Activated T-helper 1 cell treated with anti-CD3 and anti-CD28 coated beads, Interleukin-2, amount 50 U/mL, for 16 hours (primary cell): Measurements from ENCODE around the gene CFC1B.
"Not testable (repeated sequence)": the region's sequence is repeated elsewhere in the genome, so short reads cannot be mapped to it uniquely, and the experiment has no call there.

Experiments used
- DNase-seq, 2 donors: peaks; one replicate each; pipeline ENCODE4 v3.0.0-alpha.2; 2020; ENCODE audit warnings: low read depth in 1 of 2, low spot score in 1 of 2

CFC1B gene

DNA sequence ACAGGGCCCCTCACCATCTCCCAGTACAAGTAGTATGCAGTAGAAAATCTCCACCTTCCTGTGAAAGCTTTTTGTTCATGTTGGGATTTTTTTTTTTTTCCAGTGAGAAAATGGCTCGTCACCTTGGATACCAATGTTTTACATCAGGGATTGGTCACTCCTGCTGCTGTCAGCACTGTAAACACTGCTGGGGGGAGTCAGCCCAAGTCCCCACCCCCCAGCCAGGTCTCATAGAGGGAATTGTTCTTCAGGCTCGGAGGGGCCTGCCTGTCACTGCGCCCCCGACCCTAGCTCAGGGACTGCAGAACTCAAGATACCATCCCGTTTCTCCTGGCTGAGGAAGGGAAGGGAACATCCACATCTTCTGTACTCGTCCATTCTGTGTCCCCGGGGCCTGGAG, at the start of gene CFC1B:
CFC1B (plus strand) TSS at position 231 of the 400 bp plus-strand sequence. CDS start 263 bp downstream, outside the sequence.
- DNase-seq = not testable (repeated sequence)

DNA sequence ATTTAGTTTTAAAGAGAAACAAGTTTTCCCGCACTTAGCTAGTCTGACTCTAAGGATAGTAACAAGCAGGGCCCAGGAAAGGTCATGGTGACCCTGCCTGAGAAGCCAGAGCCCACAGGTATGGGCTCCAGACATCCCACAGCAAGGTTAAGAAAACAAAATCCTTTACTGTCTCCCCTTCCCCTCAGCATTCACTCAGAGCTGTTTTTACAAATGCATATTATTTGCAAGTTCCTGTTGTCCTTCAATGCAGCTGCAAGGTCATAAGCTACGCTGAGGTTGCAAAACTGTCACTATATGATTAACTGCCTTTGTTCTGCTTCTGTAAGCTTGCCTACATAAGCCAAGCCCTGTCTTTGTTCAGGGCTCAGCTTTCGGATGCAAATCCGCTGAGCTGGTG, 29.9 kb upstream of the CFC1B start:
- not testable (repeated sequence) for DNase-seq

DNA sequence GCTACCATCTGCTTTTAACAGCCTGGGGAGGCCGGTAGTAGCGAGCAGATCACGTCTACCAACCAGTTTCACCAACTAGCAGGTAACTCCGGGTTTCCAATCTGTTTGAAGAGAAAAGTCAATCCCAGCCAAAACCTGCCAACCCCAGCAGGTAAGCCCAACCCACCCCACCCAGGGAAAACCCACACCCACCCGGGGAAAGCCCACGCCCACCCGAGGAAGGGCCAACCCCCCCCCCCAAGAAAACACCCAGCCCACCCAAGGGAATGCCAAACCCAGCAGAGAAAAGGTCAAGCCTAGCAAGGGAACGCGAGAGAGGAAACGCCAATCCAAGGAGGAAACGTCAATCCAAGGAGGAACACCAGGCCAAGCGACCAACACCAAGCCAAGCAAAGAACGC, 11.8 kb upstream of the CFC1B start, which contains the start of gene POTEI:
POTEI (minus strand) TSS at position 101 of the 400 bp plus-strand sequence; CDS start at position 8, 93 bp downstream.
- DNase-seq = not testable (repeated sequence)

DNA sequence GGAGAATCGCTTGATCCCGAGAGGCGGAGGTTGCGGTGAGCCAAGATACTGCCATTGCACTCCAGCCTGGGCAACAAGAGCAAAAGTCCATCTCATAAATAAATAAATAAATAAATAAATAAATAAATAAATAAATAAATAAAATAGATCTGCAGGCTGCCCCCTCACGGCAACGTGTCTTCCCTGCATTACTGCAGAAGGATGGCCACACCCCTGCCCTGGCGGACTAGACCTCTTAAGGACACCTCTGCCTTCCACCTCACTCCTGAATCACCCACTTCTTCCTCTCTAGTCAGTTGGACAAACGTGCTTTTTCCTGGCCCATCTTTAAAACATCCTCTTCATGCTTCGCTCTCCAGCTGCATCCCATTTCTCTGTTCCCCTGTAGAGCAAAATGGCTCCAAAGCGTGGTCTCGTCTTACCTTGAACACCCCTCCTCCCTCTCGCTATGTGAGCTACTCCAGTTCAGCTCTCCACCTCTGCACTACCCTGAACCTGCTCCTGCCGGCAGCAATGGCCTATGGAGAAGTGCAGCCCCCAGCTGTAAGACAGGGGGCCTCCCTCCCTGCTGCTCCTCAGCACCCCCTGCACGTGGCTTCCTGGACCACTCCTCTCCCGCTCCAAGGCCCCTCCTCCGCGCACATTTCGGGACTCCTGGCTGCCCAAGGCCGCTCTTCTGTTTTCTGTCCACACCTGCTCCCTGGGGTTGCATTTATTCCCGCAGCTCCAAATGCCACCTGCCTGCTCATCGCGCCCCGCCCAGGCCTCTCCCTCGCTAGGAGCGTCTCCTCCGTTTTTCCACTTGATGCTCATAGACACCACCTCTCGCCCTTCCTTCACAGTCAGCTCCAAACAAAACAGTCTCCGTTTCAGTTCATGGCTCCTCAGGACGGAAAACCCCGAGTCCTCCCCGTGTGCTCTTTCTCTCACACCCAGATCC, 9.9 kb upstream of the CFC1B start:
- DNase-seq = not testable (repeated sequence)

DNA sequence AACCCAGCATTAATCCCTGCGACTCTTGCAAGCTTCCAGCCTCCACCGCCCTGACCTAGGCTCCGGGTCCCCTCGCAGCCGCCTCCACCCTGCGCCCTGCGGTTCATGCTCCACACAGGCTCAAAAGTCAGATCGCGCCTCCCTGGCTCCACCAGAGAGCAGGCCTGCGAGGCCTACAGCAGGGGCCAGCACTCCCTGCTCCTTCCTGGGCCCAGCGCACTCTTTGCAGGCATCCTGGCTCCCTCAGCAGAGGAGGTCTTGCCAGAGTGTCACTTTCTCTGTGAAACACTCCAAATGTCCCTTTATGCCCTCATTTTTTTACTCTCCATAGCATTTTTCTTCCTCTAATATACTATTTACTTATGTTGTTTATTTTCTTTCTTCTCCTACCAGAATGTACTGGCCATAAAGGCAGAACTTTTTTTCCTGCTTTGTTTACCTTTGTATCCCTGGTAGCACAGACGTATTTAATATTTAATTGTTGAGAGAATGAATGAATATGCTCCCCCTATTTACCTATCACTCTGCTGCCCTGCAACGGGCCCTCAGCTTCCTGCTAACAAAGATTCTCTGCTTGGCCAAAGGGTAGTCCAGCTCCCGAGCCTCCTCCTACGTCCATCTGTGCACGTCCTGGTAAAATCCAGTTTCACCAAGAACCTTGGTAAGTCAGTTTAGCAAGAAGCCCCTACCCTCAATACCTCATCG, 9.1 kb upstream of the CFC1B start:
- not testable (repeated sequence) for DNase-seq

DNA sequence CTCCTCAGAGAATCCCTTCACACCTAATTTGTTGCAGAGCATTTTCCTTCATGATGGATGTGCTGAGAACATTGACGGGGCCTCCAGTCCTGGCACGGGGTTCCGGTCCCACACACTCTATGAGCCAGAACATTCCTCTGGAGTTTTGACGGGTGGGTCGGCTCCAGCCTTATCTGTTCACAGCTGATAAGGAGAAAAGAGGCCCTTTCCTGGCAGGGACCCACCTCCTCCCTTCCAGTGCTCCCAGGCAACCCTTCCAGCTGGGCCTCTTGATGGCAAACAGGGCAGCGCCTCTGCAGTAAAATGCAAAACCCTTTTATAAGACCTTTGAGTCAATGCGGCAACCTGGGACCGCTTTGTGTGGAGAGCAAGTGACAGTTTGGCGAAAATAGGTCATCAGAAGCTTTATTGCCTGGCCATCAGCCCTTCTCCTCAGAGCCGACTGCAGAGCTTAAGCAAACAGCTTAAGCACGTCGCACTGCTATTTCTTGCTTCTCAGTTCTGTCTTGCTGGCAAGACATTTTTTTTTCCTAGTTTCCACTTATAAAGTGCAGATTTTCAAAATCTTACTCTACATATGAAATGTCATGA, 2.4 kb upstream of the CFC1B start:
- DNase-seq = not testable (repeated sequence)

DNA sequence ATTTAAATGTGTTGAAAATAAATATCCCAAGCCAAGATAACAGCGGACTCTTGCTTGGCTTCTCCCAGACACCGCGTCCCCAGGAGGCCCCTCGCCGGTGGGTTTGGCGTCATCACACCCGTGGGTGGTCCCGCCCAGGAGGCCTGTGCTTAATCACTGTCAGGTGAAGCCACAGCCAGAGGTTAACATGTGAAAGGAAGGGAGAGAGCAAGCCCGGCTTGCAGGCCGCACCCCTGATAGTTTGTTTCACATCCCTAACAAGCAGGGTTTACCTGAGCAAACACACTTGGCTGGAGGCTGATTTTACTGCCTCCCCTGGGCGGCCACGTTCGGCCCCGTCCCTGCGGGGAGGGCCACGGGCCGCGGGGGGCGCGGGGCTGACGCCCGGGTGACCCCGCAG, 1.4 kb downstream of the CFC1B start:
- not testable (repeated sequence) for DNase-seq

DNA sequence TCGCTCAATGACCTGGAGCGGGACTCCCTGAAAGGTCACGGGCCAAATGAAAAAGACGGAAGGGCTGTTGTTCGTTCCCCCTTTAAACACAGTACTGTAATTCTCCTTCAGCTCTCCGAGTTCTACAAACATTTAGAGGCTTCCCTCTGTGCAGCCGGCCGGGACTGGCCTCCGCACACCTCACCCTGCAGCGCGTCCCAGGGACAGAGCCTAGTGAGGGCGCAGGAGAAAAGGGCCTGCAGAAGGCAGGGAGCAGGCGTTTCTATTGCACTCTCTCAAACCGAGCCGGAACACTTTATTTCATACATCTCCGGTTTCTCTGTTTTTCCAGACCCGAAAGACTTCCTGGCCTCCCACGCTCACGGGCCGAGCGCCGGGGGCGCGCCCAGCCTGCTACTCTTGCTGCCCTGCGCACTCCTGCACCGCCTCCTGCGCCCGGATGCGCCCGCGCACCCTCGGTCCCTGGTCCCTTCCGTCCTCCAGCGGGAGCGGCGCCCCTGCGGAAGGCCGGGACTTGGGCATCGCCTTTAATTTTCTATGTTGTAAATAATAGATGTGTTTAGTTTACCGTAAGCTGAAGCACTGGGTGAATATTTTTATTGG, 6.4 kb downstream of the CFC1B start:
- not testable (repeated sequence) for DNase-seq

DNA sequence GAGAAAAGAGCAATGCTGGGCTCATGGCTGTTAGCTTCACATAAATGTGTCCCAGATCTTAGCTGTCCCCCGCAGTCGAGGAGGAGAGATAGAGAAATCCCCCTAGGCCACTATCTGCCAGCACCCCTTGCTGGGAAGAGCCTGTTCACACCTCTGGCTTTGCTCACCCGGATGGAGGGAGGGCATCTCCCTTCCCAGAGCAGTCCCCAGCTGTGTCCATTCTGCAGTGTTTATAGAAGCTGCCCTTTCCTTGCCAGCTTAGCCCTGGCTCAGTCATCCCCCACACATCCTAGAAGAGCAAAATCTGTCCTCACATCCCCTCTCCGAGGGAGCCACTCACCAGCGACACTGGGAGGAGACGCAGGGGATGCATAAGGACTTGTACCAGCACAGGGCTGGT, 8.5 kb downstream of the CFC1B start:
- not testable (repeated sequence) for DNase-seq

DNA sequence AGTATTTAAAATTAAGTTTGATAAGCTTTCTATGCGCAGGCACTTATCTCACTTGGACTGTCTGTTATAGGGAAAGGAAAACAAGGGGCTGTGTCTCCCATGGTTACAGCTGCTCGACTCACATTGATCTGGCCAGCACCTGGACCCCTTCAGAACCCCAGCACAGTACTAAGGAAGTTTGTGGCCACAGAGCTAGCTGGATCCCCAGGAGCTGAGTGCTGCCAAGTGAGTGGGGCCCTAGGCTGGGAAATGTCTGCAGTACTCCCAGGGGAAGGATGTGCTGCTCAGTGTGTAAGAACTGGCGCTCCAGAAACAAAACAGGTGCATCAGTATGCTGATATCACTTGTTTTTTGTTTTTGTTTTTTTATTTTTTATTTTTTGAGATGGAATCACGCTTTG, 9.2 kb downstream of the CFC1B start:
- DNase-seq = not testable (repeated sequence)

DNA sequence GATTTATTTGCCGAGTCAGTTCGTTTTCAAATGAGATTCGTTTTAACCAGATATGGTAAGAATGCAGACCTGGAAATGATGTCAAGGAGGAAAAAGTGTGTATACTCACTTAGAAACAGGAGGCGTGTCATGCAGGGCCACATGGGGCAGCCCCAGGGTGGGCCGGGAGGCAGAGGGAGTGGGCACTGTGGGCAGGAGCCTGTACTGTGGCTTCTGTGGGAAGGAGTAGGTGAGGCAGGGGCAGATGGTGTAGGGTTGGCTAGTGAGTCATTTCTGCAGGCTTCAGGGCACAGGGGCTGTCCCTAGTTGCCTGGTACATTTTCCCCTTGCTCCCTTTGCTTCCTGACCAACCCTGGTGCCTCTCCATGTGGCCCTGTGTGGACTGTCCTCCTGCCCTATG, 10.2 kb downstream of the CFC1B start:
- DNase-seq = not testable (repeated sequence)

DNA sequence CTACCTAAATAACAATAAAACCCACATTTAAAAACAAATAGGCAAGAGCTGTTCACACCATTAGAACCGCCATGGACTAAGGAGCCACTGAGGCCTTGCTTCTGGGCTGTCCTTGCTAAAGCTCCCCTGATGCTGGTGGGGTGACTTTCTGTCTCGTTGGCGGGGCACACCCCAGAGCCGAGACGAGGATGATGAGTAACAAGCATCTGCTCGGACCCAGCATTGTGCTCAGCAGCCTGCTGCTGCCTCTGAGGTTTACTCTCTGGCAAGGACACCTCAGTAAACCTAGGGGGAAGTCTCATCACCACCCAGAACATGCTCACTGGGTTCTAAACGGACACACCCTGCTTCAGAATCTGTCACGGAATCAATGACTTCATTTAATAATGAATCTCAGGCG, 10.7 kb downstream of the CFC1B start:
- not testable (repeated sequence) for DNase-seq

DNA sequence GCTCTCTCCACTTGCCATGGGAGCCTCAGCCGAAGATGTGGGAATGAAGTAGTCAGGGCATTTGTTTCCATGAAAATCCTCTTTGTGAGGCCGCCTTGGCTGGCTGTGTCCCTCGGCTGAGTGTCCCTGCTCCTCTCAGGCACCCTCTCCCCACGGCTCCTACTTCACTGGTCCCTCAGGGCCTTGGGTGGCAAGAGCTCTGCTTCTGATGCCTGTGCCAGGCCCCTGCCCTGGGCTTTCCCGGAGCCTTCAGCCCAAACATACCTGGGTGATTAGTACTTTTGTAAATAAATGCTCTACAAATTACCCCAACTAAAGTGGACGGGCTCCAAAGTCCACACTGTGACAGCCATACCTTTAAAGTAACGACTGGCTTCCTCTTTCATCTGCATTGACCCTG, 15.6 kb downstream of the CFC1B start:
- not testable (repeated sequence) for DNase-seq

DNA sequence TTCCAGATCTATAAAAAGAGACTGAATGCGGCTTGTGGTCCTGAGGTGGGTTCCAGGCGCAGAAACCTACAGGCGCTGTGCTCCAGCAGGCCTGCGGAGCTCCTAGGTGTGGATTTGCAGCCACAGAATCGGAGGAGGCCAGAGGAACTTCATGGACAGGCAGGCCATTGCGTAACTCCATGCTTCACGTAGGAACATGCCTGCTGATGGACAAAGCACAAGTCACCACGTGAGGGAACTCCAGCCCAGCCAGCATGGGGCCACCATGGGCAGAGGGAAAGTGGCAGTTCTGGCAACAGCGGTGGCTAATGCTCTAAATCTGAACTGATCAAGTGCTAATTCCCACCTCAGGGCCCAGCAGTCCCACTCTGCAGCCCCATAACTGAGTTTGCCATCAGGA, 17.2 kb downstream of the CFC1B start:
- DNase-seq = not testable (repeated sequence)

DNA sequence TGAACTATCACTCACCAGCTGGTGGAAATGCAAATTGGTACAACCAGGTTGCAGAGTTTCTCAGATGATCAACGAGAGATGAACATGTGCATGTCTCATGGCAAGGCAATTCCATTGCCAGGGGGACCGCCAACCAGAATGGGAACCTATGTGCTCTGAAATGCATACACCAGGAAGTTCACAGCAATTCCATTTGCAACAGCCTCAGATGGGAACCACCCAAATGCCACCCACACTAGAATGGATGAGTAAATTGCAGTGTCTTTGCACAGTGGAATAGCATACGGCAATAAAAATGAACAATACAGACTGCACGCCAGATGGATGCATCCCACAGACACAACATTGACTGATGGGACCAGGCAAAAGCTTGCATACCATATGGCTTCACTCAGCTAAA, 21.8 kb downstream of the CFC1B start:
- DNase-seq = not testable (repeated sequence)

DNA sequence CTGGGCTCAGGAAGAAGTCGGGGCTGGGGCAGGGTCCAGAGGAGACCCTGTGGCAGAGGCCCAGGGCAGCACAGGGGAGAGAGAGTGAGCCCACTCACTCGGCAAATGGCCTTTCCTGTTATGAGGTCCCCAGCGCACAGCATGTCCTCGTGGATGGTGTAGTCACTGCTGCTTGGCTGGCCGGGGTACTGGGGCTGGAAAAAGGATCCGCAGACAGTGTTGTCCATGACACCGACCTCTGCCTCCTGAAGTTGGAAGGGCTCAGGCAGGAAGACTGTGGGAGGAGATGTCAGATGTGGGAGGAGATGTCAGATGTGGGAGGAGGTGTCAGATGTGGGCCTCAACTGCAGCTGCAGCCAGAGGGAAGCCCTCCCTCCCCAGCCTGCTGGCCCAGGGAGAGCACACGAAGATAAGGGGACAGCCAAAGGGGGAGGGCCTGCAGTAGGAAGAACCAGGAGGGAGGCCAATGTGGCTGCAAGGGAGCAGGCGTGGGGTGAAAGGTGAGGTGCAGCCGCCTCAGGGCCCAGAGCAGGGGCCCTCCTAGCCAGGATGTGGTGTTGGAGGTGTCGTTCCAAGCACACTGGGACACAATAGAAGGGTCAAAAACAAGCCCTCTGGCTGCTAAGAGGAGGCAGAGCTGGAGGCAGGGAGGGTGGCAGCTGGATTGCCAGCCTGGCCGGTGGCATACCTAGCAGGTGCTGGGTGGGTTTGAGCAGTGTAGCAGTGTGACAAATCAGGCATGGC, 22.9 kb downstream of the CFC1B start:
- not testable (repeated sequence) for DNase-seq

DNA sequence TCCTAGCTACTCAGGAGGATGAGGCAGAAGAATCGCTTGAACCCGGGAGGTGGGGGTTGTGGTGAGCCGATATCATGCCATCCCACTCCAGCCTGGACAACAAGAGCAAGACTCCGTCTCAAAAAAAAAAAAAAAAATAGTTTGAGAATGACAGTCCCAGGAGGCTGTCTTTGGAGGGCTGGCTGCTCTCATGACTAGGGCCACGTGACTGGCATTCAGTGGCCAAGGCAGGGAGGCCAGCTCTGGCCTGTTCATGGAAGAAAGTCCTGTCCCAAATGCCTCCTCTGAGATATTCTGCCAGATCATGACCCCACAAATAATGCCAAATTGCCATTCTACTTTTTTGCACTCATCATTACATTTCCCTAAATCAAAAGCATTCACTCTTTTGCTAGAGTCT, 24.0 kb downstream of the CFC1B start:
- not testable (repeated sequence) for DNase-seq

DNA sequence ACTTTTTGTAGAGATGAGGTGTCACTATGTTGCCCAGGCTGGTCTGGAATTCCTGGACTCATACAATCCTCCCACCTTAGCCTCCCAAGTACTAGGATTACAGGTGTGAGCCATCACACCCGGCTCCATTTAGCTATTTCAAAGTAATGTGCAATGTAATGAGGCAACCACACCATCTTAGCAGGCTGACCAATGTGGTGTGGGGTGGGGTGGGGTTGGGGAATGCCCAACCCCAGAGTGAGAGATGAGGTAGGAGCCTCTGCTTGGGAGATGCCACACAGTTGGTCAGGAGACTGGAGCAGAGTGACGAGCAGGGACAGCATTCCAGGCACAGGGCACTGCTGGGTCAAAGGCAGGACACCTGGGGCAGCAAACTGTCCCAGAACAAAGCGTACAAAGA, 27.4 kb downstream of the CFC1B start:
- not testable (repeated sequence) for DNase-seq

DNA sequence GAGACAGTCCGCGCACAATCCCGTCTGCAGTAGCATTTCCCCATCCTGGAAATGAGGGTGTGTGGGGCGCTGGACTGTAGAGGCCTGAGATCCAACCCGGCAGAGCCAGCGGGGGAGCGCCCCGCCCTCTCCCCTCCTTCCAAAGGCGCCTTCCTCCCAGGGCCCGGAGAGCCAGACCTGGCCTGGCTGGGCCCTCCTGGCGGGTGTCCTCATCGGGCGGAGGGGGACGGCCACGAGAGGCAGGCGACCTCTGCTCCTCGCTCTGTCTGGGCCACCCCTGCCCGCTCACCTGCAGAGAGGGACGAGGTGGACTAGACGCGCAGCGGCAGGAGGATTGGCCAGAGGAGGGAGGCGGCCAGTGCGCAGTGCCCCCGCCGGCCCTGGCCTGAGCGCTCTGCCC, 28.5 kb downstream of the CFC1B start:
- DNase-seq = not testable (repeated sequence)

DNA sequence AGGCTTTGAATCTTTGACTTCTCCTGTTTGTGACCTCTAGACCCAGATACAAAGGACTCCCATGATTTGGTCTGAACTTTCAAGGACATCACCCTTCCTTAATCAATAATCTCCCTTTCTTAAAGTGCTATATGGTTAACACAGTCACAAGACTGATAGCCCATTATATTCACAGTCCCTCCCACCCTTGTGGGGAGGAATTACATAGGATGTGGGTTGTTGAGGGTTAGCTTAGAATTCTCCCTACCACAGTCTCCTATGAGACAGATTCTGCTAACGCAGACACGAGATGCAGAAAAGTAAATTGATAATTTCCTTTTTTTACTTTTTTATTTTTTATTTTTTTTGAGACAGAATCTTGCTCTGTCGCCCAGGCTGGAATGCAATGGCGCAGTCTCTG, 33.2 kb downstream of the CFC1B start:
- DNase-seq = not testable (repeated sequence)
